GM23338 (cell line): ENCODE measurements around the gene TMC3.

Experiments
- POLR2AphosphoS5 ChIP-seq: IDR thresholded peaks from 2 replicates; pipeline ENCODE4 v1.6.1; 2016; ENCODE audit warnings: antibody characterized with exemption, low read depth
- TF ChIP-seq, protein P1 (sequence below), 2 experiments: fragments of 200-600 bp in 1 of 2; sonication (generic) in 1 of 2; conservative IDR thresholded peaks; 2 replicates each; pipeline versions ENCODE4 v1.5.1 to v1.6.1; 2016 to 2017; ENCODE audit warnings: antibody characterized with exemption in 2 of 2, low read depth in 2 of 2, mild to moderate bottlenecking in 2 of 2, moderate library complexity in 1 of 2

DNA sequence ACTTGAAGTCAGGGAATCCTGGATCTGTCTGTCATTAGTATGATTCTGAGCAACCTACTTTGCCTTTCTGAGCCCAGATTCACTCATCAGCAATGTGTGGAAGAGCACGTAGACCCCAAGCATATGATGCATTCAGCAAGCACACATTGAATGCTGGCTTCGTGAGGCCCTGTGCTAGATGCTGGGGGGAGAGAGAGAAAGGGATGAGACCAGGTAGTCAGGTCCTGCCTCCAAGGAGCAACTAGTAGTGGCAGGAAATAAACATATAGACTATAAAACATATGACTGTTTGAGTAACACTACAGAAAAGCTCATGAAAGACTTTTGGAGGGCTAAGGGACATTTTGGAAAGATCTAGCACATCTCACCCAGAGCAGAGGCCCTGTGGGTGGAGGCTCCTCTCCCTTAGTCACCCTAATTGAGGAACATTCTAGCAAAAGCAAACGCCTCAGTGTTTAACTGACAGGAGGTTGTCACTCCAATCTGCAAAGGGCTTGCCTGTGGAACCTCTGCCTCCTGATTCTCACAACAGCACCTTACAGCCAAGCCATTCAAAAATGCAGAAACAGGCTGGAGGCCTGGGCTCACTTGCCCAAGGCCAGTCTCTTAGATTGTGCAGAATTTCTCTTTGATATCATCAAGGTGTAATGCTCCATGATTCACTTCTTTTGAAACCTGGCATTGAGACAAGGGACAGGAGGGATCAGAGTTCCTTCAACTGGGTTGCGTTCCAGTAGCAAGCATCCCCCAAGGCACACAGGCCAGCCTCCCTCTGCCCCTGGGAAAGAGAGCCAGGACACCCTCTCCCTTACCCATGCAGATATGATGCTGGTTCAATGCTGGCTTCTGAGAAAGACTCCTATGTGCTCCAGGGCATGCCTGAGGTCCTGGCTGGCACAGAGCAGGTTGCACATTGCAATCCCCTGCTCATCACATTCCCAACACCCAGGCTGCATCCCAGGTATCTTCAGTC lies 76.1 kb downstream of the TMC3 start:
- TF ChIP-seq, protein P1, sequence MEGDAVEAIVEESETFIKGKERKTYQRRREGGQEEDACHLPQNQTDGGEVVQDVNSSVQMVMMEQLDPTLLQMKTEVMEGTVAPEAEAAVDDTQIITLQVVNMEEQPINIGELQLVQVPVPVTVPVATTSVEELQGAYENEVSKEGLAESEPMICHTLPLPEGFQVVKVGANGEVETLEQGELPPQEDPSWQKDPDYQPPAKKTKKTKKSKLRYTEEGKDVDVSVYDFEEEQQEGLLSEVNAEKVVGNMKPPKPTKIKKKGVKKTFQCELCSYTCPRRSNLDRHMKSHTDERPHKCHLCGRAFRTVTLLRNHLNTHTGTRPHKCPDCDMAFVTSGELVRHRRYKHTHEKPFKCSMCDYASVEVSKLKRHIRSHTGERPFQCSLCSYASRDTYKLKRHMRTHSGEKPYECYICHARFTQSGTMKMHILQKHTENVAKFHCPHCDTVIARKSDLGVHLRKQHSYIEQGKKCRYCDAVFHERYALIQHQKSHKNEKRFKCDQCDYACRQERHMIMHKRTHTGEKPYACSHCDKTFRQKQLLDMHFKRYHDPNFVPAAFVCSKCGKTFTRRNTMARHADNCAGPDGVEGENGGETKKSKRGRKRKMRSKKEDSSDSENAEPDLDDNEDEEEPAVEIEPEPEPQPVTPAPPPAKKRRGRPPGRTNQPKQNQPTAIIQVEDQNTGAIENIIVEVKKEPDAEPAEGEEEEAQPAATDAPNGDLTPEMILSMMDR (conservative IDR thresholded peaks at IDR 0.05; ENCODE audit: low read depth in 2 of 2) = no peak
- no peak for TF ChIP-seq POLR2AphosphoS5
